ENCODE measurements around the gene ID2. TPM values are rescaled to one million over a fixed set of nuclear protein-coding genes. Genes with fewer than 3 reads are reported as not detected.
A peak's percentile ranks its signal among the peaks of the same experiment; 100 is the strongest.

The ID2 gene, protein sequence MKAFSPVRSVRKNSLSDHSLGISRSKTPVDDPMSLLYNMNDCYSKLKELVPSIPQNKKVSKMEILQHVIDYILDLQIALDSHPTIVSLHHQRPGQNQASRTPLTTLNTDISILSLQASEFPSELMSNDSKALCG
- polyA plus RNA-seq (2013, experiment 1 of 2), result 96.4 TPM
- 94.7 TPM for polyA plus RNA-seq (2013, experiment 2 of 2)

DNA sequence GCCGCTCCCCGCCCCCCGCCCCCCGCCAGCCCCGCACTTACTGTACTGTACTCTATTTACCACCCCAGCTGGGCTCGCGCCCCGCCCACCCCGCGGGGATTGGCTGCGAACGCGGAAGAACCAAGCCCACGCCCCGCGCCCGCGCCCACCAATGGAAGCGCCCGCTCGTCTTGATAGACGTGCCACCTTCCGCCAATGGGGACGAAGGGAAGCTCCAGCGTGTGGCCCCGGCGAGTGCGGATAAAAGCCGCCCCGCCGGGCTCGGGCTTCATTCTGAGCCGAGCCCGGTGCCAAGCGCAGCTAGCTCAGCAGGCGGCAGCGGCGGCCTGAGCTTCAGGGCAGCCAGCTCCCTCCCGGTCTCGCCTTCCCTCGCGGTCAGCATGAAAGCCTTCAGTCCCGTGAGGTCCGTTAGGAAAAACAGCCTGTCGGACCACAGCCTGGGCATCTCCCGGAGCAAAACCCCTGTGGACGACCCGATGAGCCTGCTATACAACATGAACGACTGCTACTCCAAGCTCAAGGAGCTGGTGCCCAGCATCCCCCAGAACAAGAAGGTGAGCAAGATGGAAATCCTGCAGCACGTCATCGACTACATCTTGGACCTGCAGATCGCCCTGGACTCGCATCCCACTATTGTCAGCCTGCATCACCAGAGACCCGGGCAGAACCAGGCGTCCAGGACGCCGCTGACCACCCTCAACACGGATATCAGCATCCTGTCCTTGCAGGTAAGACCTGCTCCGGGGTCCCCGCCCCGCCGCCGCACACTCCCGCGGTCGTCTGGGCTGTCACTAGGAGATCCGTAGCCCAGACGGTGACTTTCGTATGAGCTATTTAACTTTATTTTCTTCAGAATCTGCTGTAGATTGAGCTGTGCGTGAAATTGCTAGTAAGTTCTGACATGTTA, at the start of gene ID2:
Gene ID2, plus strand, starts transcription at position 271 of the 907 bp plus-strand sequence. Its CDS starts 110 bp downstream, at position 381.
- Histone ChIP-seq H3K36me3 (ENCODE audit: control insufficient read depth, insufficient read depth, low read length) (no peaks in the 10 kb centered on the region), H3K23ac (ENCODE audit: low read length) (peak within 1 kb of the TSS; percentile 73), H3K4me3 (ENCODE audit: low read length) (peak within 1 kb of the TSS; percentile 92), H2BK120ac (ENCODE audit: low read depth, low read length) (no peak within 1 kb of the TSS), H2AK5ac (ENCODE audit: low read length) (no peak within 1 kb of the TSS), H3K4me2 (ENCODE audit: low read length) (peak within 1 kb of the TSS; percentile 87), H3K9ac (ENCODE audit: low read length) (peak within 1 kb of the TSS; percentile 91), H3K4me1 (ENCODE audit: control insufficient read depth, low read depth, low read length) (peaks cover 8% of the 10 kb centered on the region), H3K27me3 (ENCODE audit: insufficient read depth, low read length, poor library complexity) (no peaks in the 10 kb centered on the region), H3K79me1 (ENCODE audit: low read length) (no peaks in the 10 kb centered on the region), H3K18ac (ENCODE audit: low read length) (peak within 1 kb of the TSS; percentile 86), H2BK15ac (replicated peaks; ENCODE audit: low read depth) (no peak within 1 kb of the TSS), H3K56ac (ENCODE audit: low read length) (peak within 1 kb of the TSS; percentile 89), H3K27ac (ENCODE audit: low read depth, low read length) (peak within 1 kb of the TSS; percentile 95), H2BK5ac (ENCODE audit: low read length) (peak within 1 kb of the TSS; percentile 77), H3K79me2 (ENCODE audit: control insufficient read depth, insufficient read depth, low read length) (peaks cover 18% of the 10 kb centered on the region), H3K4ac (ENCODE audit: low read depth, low read length) (peak within 1 kb of the TSS; percentile 92), H4K8ac (ENCODE audit: low read depth, low read length) (no peak within 1 kb of the TSS), H4K5ac (ENCODE audit: low read length) (peak within 1 kb of the TSS; percentile 18)
- no CpG with 5 or more reads among the region's 70 CpGs for WGBS (ENCODE audit: extremely low coverage, insufficient coverage, low lambda C conversion rate)
- peak; percentile 100 for DNase-seq

DNA sequence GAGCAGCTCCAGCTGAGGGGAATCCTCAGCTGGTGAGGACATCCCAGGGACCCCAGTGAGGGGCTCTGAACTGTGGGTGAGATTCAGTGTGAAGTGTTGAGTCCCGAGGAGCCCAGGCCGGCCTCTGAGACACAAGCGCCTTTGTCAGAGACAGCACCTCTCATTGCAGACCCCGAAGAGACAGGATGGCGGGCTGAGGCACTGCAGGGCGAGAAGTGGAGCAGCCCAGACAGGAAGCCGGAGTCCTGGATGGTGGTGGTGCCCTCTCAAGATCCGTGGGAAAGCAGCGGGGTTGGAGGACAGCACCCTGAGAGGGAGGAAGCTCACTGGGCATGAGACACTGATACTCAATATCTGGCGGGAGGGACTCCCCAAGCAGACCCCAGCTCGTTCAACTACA, 49.1 kb upstream of the ID2 start:
- Histone ChIP-seq H3K79me1 (ENCODE audit: low read length) (no peaks in the 10 kb centered on the region), H3K4me3 (ENCODE audit: low read length) (no peak overlapping the region), H3K18ac (ENCODE audit: low read length) (no peak overlapping the region), H3K27ac (ENCODE audit: low read depth, low read length) (no peak overlapping the region), H3K9ac (ENCODE audit: low read length) (no peak overlapping the region), H3K36me3 (ENCODE audit: control insufficient read depth, insufficient read depth, low read length) (no peaks in the 10 kb centered on the region), H2BK5ac (ENCODE audit: low read length) (no peak overlapping the region), H2BK15ac (replicated peaks; ENCODE audit: low read depth) (no peak overlapping the region), H3K4me2 (ENCODE audit: low read length) (no peak overlapping the region), H3K79me2 (ENCODE audit: control insufficient read depth, insufficient read depth, low read length) (no peaks in the 10 kb centered on the region), H3K27me3 (ENCODE audit: insufficient read depth, low read length, poor library complexity) (no peaks in the 10 kb centered on the region), H3K4ac (ENCODE audit: low read depth, low read length) (no peak overlapping the region), H2BK120ac (ENCODE audit: low read depth, low read length) (no peak overlapping the region), H3K23ac (ENCODE audit: low read length) (no peak overlapping the region), H3K4me1 (ENCODE audit: control insufficient read depth, low read depth, low read length) (no peaks in the 10 kb centered on the region), H4K5ac (ENCODE audit: low read length) (no peak overlapping the region), H2AK5ac (ENCODE audit: low read length) (no peak overlapping the region), H3K56ac (ENCODE audit: low read length) (no peak overlapping the region), H4K8ac (ENCODE audit: low read depth, low read length) (no peak overlapping the region)
- no CpG with 5 or more reads among the region's 11 CpGs for WGBS (ENCODE audit: extremely low coverage, insufficient coverage, low lambda C conversion rate)
- DNase-seq, result no peak

DNA sequence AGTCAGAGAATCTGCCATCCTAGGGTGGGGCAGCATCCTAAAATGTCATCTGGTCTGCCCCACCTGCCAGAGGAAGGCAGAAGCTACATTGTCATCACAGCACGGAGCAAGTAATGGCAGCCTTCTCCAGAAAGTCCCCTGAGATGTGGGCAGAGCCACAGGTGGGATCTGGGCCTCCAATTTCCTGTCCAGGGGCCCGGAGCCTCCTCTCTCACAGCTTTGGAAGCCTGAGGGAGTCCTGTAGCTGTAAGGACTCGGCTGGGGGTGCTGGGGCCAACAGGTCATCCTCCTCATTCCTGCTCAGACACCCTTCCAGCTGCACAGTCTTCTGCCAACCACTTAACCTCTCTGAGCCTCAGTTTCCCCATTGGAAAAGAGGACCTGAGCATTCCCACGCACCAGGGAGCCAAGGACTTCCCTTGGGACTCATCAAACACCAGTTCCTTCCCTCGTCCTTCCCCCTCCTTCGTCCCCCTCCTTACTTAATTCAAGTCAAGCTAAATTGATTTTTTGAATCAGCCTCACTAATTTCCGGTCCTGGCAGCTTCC, 48.6 kb upstream of the ID2 start:
- H3K9ac ChIP-seq (ENCODE audit: low read length), result no peak overlapping the region
- no peak overlapping the region for H2BK120ac ChIP-seq (ENCODE audit: low read depth, low read length)
- no peak overlapping the region for H3K27ac ChIP-seq (ENCODE audit: low read depth, low read length)
- no peak overlapping the region for H3K18ac ChIP-seq (ENCODE audit: low read length)
- no peak overlapping the region for H3K4ac ChIP-seq (ENCODE audit: low read depth, low read length)
- no peak overlapping the region for H4K5ac ChIP-seq (ENCODE audit: low read length)
- H2BK5ac ChIP-seq (ENCODE audit: low read length), result no peak overlapping the region
- no peak overlapping the region for H3K56ac ChIP-seq (ENCODE audit: low read length)
- H3K79me1 ChIP-seq (ENCODE audit: low read length), result no peaks in the 10 kb centered on the region
- H2AK5ac ChIP-seq (ENCODE audit: low read length), result no peak overlapping the region
- no peak overlapping the region for H2BK15ac ChIP-seq (replicated peaks; ENCODE audit: low read depth)
- no peaks in the 10 kb centered on the region for H3K79me2 ChIP-seq (ENCODE audit: control insufficient read depth, insufficient read depth, low read length)
- H3K4me2 ChIP-seq (ENCODE audit: low read length), result no peak overlapping the region
- DNase-seq, result no peak
- H3K27me3 ChIP-seq (ENCODE audit: insufficient read depth, low read length, poor library complexity), result no peaks in the 10 kb centered on the region
- H3K23ac ChIP-seq (ENCODE audit: low read length), result no peak overlapping the region
- H3K4me1 ChIP-seq (ENCODE audit: control insufficient read depth, low read depth, low read length), result peaks cover 4% of the 10 kb centered on the region
- H3K36me3 ChIP-seq (ENCODE audit: control insufficient read depth, insufficient read depth, low read length), result no peaks in the 10 kb centered on the region
- WGBS (ENCODE audit: extremely low coverage, insufficient coverage, low lambda C conversion rate), result no CpG with 5 or more reads among the region's 7 CpGs
- no peak overlapping the region for H3K4me3 ChIP-seq (ENCODE audit: low read length)
- H4K8ac ChIP-seq (ENCODE audit: low read depth, low read length), result no peak overlapping the region

DNA sequence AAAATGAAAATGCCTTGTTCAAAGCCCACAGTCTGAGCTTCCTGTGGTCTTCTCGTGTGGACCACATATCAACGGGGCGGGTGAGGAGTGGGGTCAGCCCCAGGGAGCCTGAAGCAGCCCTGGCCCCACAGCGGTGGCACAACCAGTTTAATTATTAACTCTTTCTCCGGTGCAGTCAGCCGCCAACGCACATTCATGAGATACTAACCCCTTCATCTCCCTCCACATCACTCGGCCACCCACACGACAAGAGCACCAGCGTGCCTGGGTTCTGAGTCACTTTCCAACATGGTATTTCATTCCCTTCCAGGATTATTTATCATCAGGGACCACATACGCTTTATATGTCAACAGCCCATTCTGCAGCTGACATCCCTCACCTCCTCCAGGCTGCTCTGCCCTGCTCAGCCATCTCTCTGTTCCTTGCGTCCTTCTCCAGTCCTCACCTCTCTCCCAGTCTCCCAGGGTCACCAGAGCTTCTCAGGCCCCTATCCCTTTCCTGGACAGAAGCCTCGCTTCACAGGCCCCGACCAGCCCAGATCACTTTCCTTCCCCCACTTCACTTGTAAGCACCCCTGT, 48.0 kb upstream of the ID2 start:
- no peak overlapping the region for H3K56ac ChIP-seq (ENCODE audit: low read length)
- H3K4ac ChIP-seq (ENCODE audit: low read depth, low read length), result no peak overlapping the region
- H3K4me1 ChIP-seq (ENCODE audit: control insufficient read depth, low read depth, low read length), result peaks cover 8% of the 10 kb centered on the region
- no peak overlapping the region for H2BK120ac ChIP-seq (ENCODE audit: low read depth, low read length)
- H2BK5ac ChIP-seq (ENCODE audit: low read length), result no peak overlapping the region
- no peak overlapping the region for H3K9ac ChIP-seq (ENCODE audit: low read length)
- no peak overlapping the region for H4K8ac ChIP-seq (ENCODE audit: low read depth, low read length)
- H2BK15ac ChIP-seq (replicated peaks; ENCODE audit: low read depth), result no peak overlapping the region
- no peak overlapping the region for H4K5ac ChIP-seq (ENCODE audit: low read length)
- H2AK5ac ChIP-seq (ENCODE audit: low read length), result no peak overlapping the region
- no peaks in the 10 kb centered on the region for H3K27me3 ChIP-seq (ENCODE audit: insufficient read depth, low read length, poor library complexity)
- no peak overlapping the region for H3K18ac ChIP-seq (ENCODE audit: low read length)
- H3K79me2 ChIP-seq (ENCODE audit: control insufficient read depth, insufficient read depth, low read length), result no peaks in the 10 kb centered on the region
- no peak overlapping the region for H3K4me3 ChIP-seq (ENCODE audit: low read length)
- H3K23ac ChIP-seq (ENCODE audit: low read length), result no peak overlapping the region
- no peaks in the 10 kb centered on the region for H3K36me3 ChIP-seq (ENCODE audit: control insufficient read depth, insufficient read depth, low read length)
- no peak overlapping the region for H3K27ac ChIP-seq (ENCODE audit: low read depth, low read length)
- H3K79me1 ChIP-seq (ENCODE audit: low read length), result no peaks in the 10 kb centered on the region
- no CpG with 5 or more reads among the region's 14 CpGs for WGBS (ENCODE audit: extremely low coverage, insufficient coverage, low lambda C conversion rate)
- no peak overlapping the region for H3K4me2 ChIP-seq (ENCODE audit: low read length)
- no peak for DNase-seq

DNA sequence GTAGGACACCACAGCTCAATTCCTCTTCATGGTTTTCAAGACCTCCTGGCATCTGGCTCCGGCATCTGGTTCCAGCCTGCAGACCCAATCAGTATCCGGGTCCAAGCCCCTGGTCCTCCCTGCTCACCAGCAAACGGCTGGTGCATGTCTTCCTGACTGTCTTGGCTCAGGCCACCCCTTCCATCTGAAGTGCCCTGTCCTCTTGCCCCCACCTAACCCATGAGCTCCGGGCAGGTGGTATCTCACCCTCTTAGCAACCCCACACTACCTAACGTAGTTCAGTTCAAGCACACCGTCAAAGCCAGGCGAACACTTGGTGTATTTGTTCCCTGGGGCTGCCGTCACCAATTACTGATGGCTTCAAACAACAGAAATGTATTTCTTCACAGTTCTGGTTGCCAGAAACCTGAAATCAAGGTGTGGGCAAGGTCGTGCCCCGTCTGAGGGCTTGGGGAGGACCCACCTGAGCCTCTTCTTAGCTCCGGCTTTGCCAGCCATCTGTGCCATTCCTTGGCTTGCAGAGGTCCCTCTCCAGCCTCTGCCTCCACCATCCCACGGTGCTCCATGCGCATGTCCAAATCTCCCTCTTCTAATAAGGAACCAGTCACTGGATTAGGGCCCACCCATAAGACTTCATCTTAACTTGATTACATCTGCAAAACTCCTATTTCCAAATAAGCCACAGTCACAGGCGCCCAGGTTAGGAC, 47.2 kb upstream of the ID2 start:
- DNase-seq, result no peak
- H3K4ac ChIP-seq (ENCODE audit: low read depth, low read length), result no peak overlapping the region
- no peak overlapping the region for H3K4me3 ChIP-seq (ENCODE audit: low read length)
- no peak overlapping the region for H3K27ac ChIP-seq (ENCODE audit: low read depth, low read length)
- H3K27me3 ChIP-seq (ENCODE audit: insufficient read depth, low read length, poor library complexity), result no peaks in the 10 kb centered on the region
- no peak overlapping the region for H3K18ac ChIP-seq (ENCODE audit: low read length)
- no CpG with 5 or more reads among the region's 14 CpGs for WGBS (ENCODE audit: extremely low coverage, insufficient coverage, low lambda C conversion rate)
- H2BK120ac ChIP-seq (ENCODE audit: low read depth, low read length), result no peak overlapping the region
- no peak overlapping the region for H4K5ac ChIP-seq (ENCODE audit: low read length)
- no peak overlapping the region for H3K4me2 ChIP-seq (ENCODE audit: low read length)
- H3K23ac ChIP-seq (ENCODE audit: low read length), result no peak overlapping the region
- no peak overlapping the region for H4K8ac ChIP-seq (ENCODE audit: low read depth, low read length)
- H3K56ac ChIP-seq (ENCODE audit: low read length), result no peak overlapping the region
- no peak overlapping the region for H3K9ac ChIP-seq (ENCODE audit: low read length)
- no peak overlapping the region for H2BK15ac ChIP-seq (replicated peaks; ENCODE audit: low read depth)
- H3K79me1 ChIP-seq (ENCODE audit: low read length), result no peaks in the 10 kb centered on the region
- no peaks in the 10 kb centered on the region for H3K79me2 ChIP-seq (ENCODE audit: control insufficient read depth, insufficient read depth, low read length)
- no peaks in the 10 kb centered on the region for H3K36me3 ChIP-seq (ENCODE audit: control insufficient read depth, insufficient read depth, low read length)
- H2AK5ac ChIP-seq (ENCODE audit: low read length), result no peak overlapping the region
- peaks cover 8% of the 10 kb centered on the region for H3K4me1 ChIP-seq (ENCODE audit: control insufficient read depth, low read depth, low read length)
- H2BK5ac ChIP-seq (ENCODE audit: low read length), result no peak overlapping the region

Data from mesendoderm (in vitro differentiated cells).